ENCODE data around the gene SUN1. TPM values are rescaled to one million over a fixed set of nuclear protein-coding genes. Genes with fewer than 3 reads are reported as not detected.

The SUN1 gene
- total and polyA plus RNA-seq, 2 experiments from 2014 or later = 72.3 to 109 TPM

GRCh38 chr7:875476-876076 lies 43.3 kb downstream of the SUN1 start:
- Histone ChIP-seq H3K4me2 (peak overlapping the region; percentile 87), H3K36me3 (replicated peaks; ENCODE audit: insufficient read depth, low read depth) (no peaks in the 10 kb centered on the region), H3K4me3 (peak overlapping the region; percentile 35), H4K20me1 (ENCODE audit: insufficient read depth, poor library complexity, severe bottlenecking) (peaks cover 27% of the 10 kb centered on the region), H2AFZ (peak overlapping the region; percentile 96), H3K27ac (peak overlapping the region; percentile 98), H3K79me2 (peaks cover 31% of the 10 kb centered on the region), H3K9me2 (replicated peaks; ENCODE audit: insufficient read depth) (no peaks in the 10 kb centered on the region), H3K9me3 (ENCODE audit: low read depth) (no peaks in the 10 kb centered on the region), H3K4me1 (ENCODE audit: insufficient read depth) (peaks cover 25% of the 10 kb centered on the region), H3K27me3 (no peaks in the 10 kb centered on the region)
- WGBS (ENCODE audit: low lambda C conversion rate, missing lambda C conversion rate) = 92% methylated on average over 27 of the region's 27 CpGs
- no peak for TF ChIP-seq EZH2 (IDR thresholded peaks at IDR 0.05; ENCODE audit: borderline replicate concordance)
- no peak for TF ChIP-seq EZH2phosphoT487 (IDR thresholded peaks at IDR 0.05; ENCODE audit: low read depth, severe bottlenecking, unreplicated experiment)
- no peak for TF ChIP-seq CTCF (IDR thresholded peaks at IDR 0.05; ENCODE audit: poor library complexity)
- DNase-seq (ENCODE audit: low spot score) = no peak

GRCh38 chr7:876077-876971 lies 44.0 kb downstream of the SUN1 start, which contains the start of gene GET4:
TSS of gene GET4 (plus strand) at chr7:876554. CDS start at chr7:876646, 92 bp downstream.
- 1% methylated on average over 73 of the region's 129 CpGs for WGBS (ENCODE audit: low lambda C conversion rate, missing lambda C conversion rate)
- H3K27me3 ChIP-seq = no peaks in the 10 kb centered on the region
- H2AFZ ChIP-seq = peak within 1 kb of the TSS; percentile 96

GRCh38 chr7:876972-877311 lies 44.7 kb downstream of the SUN1 start:
- peaks cover 25% of the 10 kb centered on the region for H3K4me1 ChIP-seq (ENCODE audit: insufficient read depth)
- no peaks in the 10 kb centered on the region for H3K9me2 ChIP-seq (replicated peaks; ENCODE audit: insufficient read depth)
- peak overlapping the region; percentile 97 for H3K4me2 ChIP-seq
- H3K27ac ChIP-seq = peak overlapping the region; percentile 97
- H3K27me3 ChIP-seq = no peaks in the 10 kb centered on the region
- no peak for DNase-seq (ENCODE audit: low spot score)
- TF ChIP-seq EZH2phosphoT487 (IDR thresholded peaks at IDR 0.05; ENCODE audit: low read depth, severe bottlenecking, unreplicated experiment) = no peak
- TF ChIP-seq EZH2 (IDR thresholded peaks at IDR 0.05; ENCODE audit: borderline replicate concordance) = no peak
- no peak for TF ChIP-seq CTCF (IDR thresholded peaks at IDR 0.05; ENCODE audit: poor library complexity)
- peak overlapping the region; percentile 96 for H3K4me3 ChIP-seq
- no peaks in the 10 kb centered on the region for H3K9me3 ChIP-seq (ENCODE audit: low read depth)
- peaks cover 45% of the 10 kb centered on the region for H3K79me2 ChIP-seq
- H3K36me3 ChIP-seq (replicated peaks; ENCODE audit: insufficient read depth, low read depth) = no peaks in the 10 kb centered on the region
- no peak overlapping the region for H2AFZ ChIP-seq
- H4K20me1 ChIP-seq (ENCODE audit: insufficient read depth, poor library complexity, severe bottlenecking) = peaks cover 41% of the 10 kb centered on the region
- no CpG with 5 or more reads among the region's 26 CpGs for WGBS (ENCODE audit: low lambda C conversion rate, missing lambda C conversion rate)

More at GRCh38 chr7:876077-876971, 44.0 kb downstream of the SUN1 start, which contains the start of gene GET4:
- H3K9me3 ChIP-seq (ENCODE audit: low read depth) = no peaks in the 10 kb centered on the region
- peaks cover 25% of the 10 kb centered on the region for H3K4me1 ChIP-seq (ENCODE audit: insufficient read depth)
- peaks cover 39% of the 10 kb centered on the region for H3K79me2 ChIP-seq
- H3K9me2 ChIP-seq (replicated peaks; ENCODE audit: insufficient read depth) = no peaks in the 10 kb centered on the region
- peak within 1 kb of the TSS; percentile 98 for H3K27ac ChIP-seq
- TF ChIP-seq EZH2 (IDR thresholded peaks at IDR 0.05; ENCODE audit: borderline replicate concordance) (no peak), CTCF (IDR thresholded peaks at IDR 0.05; ENCODE audit: poor library complexity) (peak; percentile 28)
- peak; percentile 98 for DNase-seq (ENCODE audit: low spot score)
- H4K20me1 ChIP-seq (ENCODE audit: insufficient read depth, poor library complexity, severe bottlenecking) = peaks cover 35% of the 10 kb centered on the region
- peak within 1 kb of the TSS; percentile 96 for H3K4me3 ChIP-seq
- no peaks in the 10 kb centered on the region for H3K36me3 ChIP-seq (replicated peaks; ENCODE audit: insufficient read depth, low read depth)
- peak within 1 kb of the TSS; percentile 97 for H3K4me2 ChIP-seq
